Astrocyte (in vitro differentiated cells and primary cell): ENCODE measurements around the gene RCC2.

Experiments
- EZH2 ChIP-seq: IDR thresholded peaks from 2 replicates; pipeline ENCODE4 v1.6.1; 2012; ENCODE audit warnings: mild to moderate bottlenecking, low read length, inconsistent platforms; ENCODE audit not compliant: insufficient read depth
- TF ChIP-seq, protein P1 (sequence below): IDR thresholded peaks from 2 replicates; pipeline ENCODE4 v1.5.1; 2011; ENCODE audit warnings: low read depth, mild to moderate bottlenecking, inconsistent platforms, low read length, moderate library complexity; ENCODE audit not compliant: insufficient read depth

DNA sequence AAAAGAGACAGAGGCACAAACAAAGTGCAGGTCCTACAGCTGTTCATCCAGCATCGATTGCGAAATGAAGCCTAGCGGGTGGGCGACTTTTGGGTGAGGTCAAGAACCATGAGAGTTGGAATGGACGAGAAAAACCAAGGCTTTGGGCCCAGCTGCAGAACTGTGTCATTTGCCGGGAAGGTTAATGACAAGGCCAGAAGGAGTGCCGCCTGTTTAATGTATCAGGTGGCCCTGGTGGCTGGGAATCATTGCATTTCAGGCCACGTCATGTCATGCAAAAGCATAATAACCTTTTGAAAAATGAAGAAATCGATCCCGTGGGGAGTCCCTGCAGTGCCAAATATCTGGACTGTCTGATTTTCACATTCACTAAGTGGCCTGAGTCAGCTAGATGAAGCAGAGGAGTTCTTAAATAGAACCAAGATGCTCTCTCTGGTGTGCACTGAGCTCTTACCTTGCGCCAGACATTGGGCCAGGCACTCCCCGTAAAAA lies 8.1 kb upstream of the RCC2 start:
- TF ChIP-seq, protein P1, sequence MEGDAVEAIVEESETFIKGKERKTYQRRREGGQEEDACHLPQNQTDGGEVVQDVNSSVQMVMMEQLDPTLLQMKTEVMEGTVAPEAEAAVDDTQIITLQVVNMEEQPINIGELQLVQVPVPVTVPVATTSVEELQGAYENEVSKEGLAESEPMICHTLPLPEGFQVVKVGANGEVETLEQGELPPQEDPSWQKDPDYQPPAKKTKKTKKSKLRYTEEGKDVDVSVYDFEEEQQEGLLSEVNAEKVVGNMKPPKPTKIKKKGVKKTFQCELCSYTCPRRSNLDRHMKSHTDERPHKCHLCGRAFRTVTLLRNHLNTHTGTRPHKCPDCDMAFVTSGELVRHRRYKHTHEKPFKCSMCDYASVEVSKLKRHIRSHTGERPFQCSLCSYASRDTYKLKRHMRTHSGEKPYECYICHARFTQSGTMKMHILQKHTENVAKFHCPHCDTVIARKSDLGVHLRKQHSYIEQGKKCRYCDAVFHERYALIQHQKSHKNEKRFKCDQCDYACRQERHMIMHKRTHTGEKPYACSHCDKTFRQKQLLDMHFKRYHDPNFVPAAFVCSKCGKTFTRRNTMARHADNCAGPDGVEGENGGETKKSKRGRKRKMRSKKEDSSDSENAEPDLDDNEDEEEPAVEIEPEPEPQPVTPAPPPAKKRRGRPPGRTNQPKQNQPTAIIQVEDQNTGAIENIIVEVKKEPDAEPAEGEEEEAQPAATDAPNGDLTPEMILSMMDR, result no peak
- TF ChIP-seq EZH2, result no peak
